ENCODE measurements around the gene PTBP1. TPM values are rescaled to one million over a fixed set of nuclear protein-coding genes. Genes with fewer than 3 reads are reported as not detected.
"Not testable (repeated sequence)": the region's sequence is repeated elsewhere in the genome, so short reads cannot be mapped to it uniquely, and the experiment has no call there.

PTBP1 gene
- total RNA-seq, 2 donors from 2014 or later: 485 to 591 TPM

DNA sequence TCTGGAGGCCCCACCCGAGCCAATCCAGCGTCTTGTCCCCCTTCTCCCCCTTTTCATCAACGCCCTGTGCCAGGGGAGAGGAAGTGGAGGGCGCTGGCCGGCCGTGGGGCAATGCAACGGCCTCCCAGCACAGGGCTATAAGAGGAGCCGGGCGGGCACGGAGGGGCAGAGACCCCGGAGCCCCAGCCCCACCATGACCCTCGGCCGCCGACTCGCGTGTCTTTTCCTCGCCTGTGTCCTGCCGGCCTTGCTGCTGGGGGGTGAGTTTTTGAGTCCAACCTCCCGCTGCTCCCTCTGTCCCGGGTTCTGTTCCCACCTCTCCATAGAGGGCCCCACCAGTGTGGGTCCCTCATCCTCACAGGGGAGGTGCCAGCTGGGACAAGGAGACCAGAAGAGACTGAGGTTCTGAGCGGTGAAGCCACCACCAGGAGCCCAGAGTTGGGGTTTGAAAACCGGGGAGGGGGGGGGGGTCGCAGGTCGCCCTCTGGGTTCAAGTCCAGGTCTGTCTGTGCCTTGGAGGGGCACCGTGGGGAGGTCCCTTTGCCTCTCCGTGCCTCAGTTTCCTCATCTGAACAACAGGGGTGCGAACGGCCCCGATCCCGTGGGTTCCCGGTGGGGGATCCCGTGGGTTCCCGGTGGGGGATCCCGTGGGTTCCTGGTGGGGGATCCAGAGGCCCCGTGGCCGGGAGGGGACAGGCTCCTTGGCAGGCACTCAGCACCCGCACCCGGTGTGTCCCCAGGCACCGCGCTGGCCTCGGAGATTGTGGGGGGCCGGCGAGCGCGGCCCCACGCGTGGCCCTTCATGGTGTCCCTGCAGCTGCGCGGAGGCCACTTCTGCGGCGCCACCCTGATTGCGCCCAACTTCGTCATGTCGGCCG, 55.1 kb downstream of the PTBP1 start, which contains the start of gene ELANE:
Gene ELANE, plus strand, starts transcription at position 168 of the 878 bp plus-strand sequence. Its CDS starts 26 bp downstream, at position 194.
- no peak for ATAC-seq
- no peak within 1 kb of the TSS for H3K27ac Mint-ChIP-seq
- no peaks in the 10 kb centered on the region for H3K9me3 Mint-ChIP-seq

DNA sequence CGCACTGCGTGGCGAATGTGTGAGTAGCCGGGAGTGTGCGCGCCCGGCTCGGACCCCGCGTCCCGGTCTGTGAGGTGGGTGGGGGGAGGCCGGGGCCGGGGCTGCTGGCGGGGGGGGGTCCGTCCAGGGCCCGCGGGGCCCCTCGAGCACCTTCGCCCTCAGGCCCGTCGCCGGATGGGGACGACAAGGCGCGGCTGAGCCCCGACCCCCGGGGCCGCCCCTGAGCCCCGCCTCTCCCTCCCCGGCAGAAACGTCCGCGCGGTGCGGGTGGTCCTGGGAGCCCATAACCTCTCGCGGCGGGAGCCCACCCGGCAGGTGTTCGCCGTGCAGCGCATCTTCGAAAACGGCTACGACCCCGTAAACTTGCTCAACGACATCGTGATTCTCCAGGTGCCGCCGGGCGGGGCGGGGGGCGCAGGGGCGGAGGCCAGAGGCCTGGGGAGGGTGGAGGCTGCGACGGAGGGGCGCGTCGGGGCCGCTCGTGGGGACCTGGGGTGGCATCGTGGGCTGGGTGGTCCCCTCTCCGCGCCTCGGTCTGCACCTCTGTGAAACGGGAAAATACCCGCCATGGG, 55.8 kb downstream of the PTBP1 start:
- DNase-seq (ENCODE audit: low spot score in 2 of 2): no peak
- H3K36me3 Mint-ChIP-seq: no peaks in the 10 kb centered on the region
- ATAC-seq: no peak

More for the DNA sequence above, 55.1 kb downstream of the PTBP1 start, which contains the start of gene ELANE:
- H3K36me3 Mint-ChIP-seq: no peaks in the 10 kb centered on the region
- DNase-seq (ENCODE audit: low spot score in 2 of 2): no peak

DNA sequence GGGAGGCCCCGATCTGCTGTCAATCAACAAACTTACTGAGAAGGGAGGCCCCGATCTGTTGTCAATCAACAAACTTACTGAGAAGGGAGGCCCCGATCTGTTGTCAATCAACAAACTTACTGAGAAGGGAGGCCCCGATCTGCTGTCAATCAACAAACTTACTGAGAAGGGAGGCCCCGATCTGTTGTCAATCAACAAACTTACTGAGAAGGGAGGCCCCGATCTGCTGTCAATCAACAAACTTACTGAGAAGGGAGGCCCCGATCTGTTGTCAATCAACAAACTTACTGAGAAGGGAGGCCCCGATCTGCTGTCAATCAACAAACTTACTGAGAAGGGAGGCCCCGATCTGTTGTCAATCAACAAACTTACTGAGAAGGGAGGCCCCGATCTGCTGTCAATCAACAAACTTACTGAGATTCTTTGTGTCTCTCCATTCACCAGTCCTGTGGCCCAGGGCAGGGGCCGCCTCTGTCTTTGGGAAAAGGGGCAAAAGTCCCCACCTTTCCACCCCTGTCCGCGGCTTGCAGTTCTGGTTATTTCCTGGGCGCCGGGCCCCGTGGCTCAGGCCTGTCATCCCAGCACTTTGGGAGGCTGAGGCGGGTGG, 56.5 kb downstream of the PTBP1 start:
- ATAC-seq; H3K9me3 Mint-ChIP-seq; H3K27ac Mint-ChIP-seq; DNase-seq (ENCODE audit: low spot score in 2 of 2); H3K36me3 Mint-ChIP-seq: not testable (repeated sequence)

More for the DNA sequence above, 55.8 kb downstream of the PTBP1 start:
- H3K9me3 Mint-ChIP-seq: no peaks in the 10 kb centered on the region
- H3K27ac Mint-ChIP-seq: no peak overlapping the region

DNA sequence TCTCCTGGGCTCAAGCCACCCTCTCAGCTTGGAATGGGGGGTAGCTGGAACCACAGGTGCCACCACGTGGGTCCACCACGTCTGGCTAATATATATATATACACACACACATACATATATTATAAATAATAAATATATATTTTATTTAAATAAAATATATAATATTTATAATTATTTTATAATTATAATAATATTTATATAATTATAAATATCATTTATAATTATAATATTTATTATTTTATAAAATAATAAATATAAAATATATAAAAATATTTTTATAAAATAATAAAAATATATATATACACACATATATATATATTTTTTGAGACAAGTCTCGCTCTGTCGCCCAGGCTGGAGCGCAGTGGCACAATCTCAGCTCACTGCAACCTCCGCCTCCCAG, 57.3 kb downstream of the PTBP1 start:
- DNase-seq (ENCODE audit: low spot score in 2 of 2) (no peak), ATAC-seq (no peak)
- Mint-ChIP-seq H3K36me3 (no peaks in the 10 kb centered on the region), H3K9me3 (no peaks in the 10 kb centered on the region), H3K27ac (no peak overlapping the region)

DNA sequence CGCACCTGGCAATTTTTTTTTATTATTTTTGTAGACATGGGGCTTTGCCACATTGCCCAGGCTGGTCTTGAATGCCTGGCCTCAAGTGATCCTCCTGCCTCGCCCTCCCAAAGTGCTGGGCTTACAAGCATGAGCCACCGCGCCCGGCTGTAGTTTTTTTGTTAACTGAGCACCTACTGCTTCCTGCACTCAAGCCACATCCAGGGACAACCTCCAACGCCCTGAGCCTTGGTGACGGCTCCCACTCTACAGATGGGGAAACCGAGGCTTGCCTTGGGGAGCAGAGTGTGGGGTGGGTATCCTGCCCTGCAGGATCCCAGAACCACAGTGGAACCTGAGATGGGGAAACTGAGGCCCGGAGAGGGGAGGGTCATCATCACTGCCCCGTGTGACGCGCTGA, 57.9 kb downstream of the PTBP1 start:
- Mint-ChIP-seq H3K36me3 (no peaks in the 10 kb centered on the region), H3K27ac (no peak overlapping the region), H3K9me3 (no peaks in the 10 kb centered on the region)
- ATAC-seq (no peak), DNase-seq (ENCODE audit: low spot score in 2 of 2) (no peak)

DNA sequence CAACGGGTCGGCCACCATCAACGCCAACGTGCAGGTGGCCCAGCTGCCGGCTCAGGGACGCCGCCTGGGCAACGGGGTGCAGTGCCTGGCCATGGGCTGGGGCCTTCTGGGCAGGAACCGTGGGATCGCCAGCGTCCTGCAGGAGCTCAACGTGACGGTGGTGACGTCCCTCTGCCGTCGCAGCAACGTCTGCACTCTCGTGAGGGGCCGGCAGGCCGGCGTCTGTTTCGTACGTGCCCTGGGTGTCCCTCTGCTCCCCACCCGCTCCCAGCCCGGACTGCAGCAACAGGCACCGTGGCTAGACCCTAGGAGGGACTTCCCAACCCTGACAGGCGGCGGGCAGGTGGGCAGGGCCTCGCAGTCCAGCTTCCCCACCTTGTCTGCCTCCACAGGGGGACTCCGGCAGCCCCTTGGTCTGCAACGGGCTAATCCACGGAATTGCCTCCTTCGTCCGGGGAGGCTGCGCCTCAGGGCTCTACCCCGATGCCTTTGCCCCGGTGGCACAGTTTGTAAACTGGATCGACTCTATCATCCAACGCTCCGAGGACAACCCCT, 58.4 kb downstream of the PTBP1 start:
- Mint-ChIP-seq H3K9me3 (no peaks in the 10 kb centered on the region), H3K36me3 (no peaks in the 10 kb centered on the region)

DNA sequence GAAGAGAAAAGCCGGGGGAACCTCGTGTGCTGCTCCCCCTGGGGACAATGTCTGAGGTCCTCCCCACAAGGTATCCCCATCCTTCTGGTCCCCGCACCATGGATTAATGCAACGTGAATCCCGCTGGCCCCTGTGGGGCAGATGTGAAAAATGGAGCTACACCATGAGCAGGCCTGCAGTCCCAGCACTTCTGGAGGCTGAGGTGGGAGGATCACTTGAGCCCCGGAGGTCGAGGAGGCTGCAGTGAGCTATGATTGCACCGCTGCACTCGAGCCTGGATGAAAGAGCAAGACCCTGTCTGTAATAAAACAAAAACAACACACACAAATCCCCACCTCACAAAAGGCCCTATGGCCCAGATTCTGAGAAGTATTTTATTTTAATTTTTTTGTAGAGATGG, 61.0 kb downstream of the PTBP1 start:
- Mint-ChIP-seq H3K9me3 (no peaks in the 10 kb centered on the region), H3K36me3 (no peaks in the 10 kb centered on the region), H3K27ac (no peak overlapping the region)
- no peak for ATAC-seq
- DNase-seq (ENCODE audit: low spot score in 2 of 2): no peak

More for the DNA sequence above, 58.4 kb downstream of the PTBP1 start:
- DNase-seq (ENCODE audit: low spot score in 2 of 2): no peak
- H3K27ac Mint-ChIP-seq: no peak overlapping the region
- no peak for ATAC-seq

DNA sequence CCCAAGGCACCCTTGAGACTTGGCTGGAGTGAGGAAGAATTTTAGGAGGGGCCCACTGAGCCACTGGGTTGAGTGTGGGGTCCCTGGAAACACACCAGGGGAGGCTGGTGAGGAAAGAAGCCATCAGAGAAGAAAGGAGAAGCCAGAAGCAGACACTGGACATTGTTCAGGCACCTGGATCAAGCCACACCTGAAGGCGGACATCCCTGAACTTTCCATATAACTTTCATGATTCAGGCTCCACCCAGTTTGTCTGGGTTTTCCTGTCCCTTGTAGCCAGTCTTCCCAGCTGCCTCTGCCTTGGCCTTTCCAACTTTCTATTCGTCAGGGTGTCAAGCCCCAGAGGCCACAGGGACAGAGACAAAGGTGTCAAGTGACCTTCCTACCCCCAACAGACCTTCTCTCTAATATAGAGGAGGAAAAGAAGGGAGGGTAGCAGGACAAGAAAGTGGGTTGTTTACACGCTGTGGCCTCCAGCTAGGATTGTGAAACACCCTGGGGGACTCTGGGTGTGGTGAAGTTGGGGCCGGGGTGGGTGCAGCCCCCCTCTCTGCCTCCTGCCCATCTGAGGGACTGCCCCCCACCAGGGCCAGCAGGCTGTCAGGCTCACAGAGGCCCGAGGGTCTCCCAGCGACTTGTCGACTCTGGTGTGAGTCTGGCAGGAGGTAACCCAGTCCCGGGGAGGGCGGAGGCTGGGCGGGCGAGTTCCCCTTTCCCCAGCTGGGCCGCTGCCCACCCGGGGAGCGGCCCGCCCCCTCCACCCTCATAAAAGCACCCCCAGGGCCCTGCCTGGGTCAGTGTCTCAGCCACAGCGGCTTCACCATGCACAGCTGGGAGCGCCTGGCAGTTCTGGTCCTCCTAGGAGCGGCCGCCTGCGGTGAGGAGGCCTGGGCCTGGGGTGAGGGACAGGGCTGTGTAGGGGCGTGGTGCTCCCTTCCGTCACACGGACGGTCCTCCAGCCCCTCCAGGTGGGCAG, 61.9 kb downstream of the PTBP1 start, which contains the start of gene CFD:
Gene CFD, plus strand, starts transcription at position 797 of the 976 bp plus-strand sequence. Its CDS starts 26 bp downstream, at position 823.
- H3K27ac Mint-ChIP-seq: no peak within 1 kb of the TSS
- H3K36me3 Mint-ChIP-seq: no peaks in the 10 kb centered on the region
- no peaks in the 10 kb centered on the region for H3K9me3 Mint-ChIP-seq
- ATAC-seq (no peak), DNase-seq (ENCODE audit: low spot score in 2 of 2) (no peak)

DNA sequence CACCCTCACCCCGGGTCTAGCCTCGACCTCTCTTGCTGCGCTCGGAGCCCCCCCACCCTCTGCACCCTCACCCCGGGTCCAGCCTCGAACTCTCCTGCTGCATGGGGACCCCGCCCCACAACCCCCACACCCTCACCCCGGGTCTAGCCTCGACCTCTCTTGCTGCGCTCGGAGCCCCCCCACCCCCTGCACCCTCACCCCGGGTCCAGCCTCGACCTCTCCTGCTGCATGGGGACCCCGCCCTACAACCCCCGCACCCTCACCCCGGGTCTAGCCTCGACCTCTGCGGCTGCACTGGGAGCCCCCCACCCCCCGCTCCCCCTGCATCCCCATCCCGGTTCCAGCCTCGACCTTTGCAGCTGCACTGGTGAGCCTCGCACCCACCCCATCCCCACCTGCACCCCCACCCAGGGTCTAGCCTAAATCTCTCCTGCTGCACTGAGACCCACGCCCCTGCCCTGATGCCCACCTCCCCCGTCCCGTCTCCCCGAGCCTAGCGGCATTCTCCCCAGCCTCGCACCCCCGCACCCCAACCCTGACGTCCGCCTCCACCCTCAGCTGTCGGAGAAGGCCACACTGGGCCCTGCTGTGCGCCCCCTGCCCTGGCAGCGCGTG, 64.0 kb downstream of the PTBP1 start:
- ATAC-seq (no peak), DNase-seq (ENCODE audit: low spot score in 2 of 2) (no peak)
- no peak overlapping the region for H3K27ac Mint-ChIP-seq
- H3K36me3 Mint-ChIP-seq: no peaks in the 10 kb centered on the region
- H3K9me3 Mint-ChIP-seq: no peaks in the 10 kb centered on the region

Other genes with a start within 250 kb of the PTBP1 start
- gene BSG, start 224.9 kb upstream of the PTBP1 start, total RNA-seq: 100 to 1,000 TPM; 170 to 194 TPM
- gene HCN2, start 207.6 kb upstream of the PTBP1 start, total RNA-seq: under 1 TPM; 0.41 to 0.58 TPM
- 10 to 100 TPM; 47.0 to 57.7 TPM for gene POLRMT, start 163.9 kb upstream of the PTBP1 start, total RNA-seq
- not detected for gene FGF22, start 157.6 kb upstream of the PTBP1 start, total RNA-seq
- 10 to 100 TPM; 69.6 to 98.7 TPM for gene RNF126, start 134.2 kb upstream of the PTBP1 start, total RNA-seq
- 10 to 100 TPM in 1 of 2 donors, 1 to 10 TPM in 1; 4.1 to 10.1 TPM for gene FSTL3, start 121.1 kb upstream of the PTBP1 start, total RNA-seq
- gene PRSS57, start 102.0 kb upstream of the PTBP1 start, total RNA-seq: not detected
- gene PALM, start 88.5 kb upstream of the PTBP1 start, total RNA-seq: under 1 TPM in 1 of 2 donors, not detected in 1; 0.66 TPM
- gene MISP, start 46.3 kb upstream of the PTBP1 start, total RNA-seq: under 1 TPM in 1 of 2 donors, not detected in 1; 0.50 TPM
- gene PLPPR3, start 24.5 kb downstream of the PTBP1 start, total RNA-seq: not detected
- not detected for gene AZU1, start 30.4 kb downstream of the PTBP1 start, total RNA-seq
- not detected for gene PRTN3, start 43.5 kb downstream of the PTBP1 start, total RNA-seq
- gene ELANE, start 54.9 kb downstream of the PTBP1 start, total RNA-seq: not detected
- 1 to 10 TPM in 1 of 2 donors, not detected in 1; 4.9 TPM for gene CFD, start 62.2 kb downstream of the PTBP1 start, total RNA-seq
- gene MED16, start 95.7 kb downstream of the PTBP1 start, total RNA-seq: 10 to 100 TPM; 42.0 to 61.8 TPM
- not detected for gene RNU6-9, start 96.0 kb downstream of the PTBP1 start, total RNA-seq
- gene R3HDM4, start 115.8 kb downstream of the PTBP1 start, total RNA-seq: 100 to 1,000 TPM in 1 of 2 donors, 10 to 100 TPM in 1; 98.3 to 102 TPM
- gene KISS1R, start 119.9 kb downstream of the PTBP1 start, total RNA-seq: 10 to 100 TPM; 10.9 to 32.4 TPM
- gene ARID3A, start 128.6 kb downstream of the PTBP1 start, total RNA-seq: 10 to 100 TPM; 22.4 to 35.7 TPM
- 10 to 100 TPM; 55.5 to 83.8 TPM for gene WDR18, start 186.9 kb downstream of the PTBP1 start, total RNA-seq
- gene GRIN3B, start 203.0 kb downstream of the PTBP1 start, total RNA-seq: under 1 TPM; 0.07 to 0.19 TPM
- 100 to 1,000 TPM; 104 to 156 TPM for gene TMEM259, start 223.7 kb downstream of the PTBP1 start, total RNA-seq
- gene RNU6-2, start 224.1 kb downstream of the PTBP1 start, total RNA-seq: not detected
- gene CNN2, start 229.2 kb downstream of the PTBP1 start, total RNA-seq: 100 to 1,000 TPM; 187 to 254 TPM
- gene ABCA7, start 242.7 kb downstream of the PTBP1 start, total RNA-seq: 100 to 1,000 TPM in 1 of 2 donors, 10 to 100 TPM in 1; 17.8 to 105 TPM

Data from activated naive CD4-positive, alpha-beta T cell treated with anti-CD3 and anti-CD28 coated beads, Interleukin-2, amount 50 U/mL, for 72 hours (primary cell).